Thyroid gland (tissue), 4 donors: ENCODE results near the gene NOPCHAP1. TPM values are rescaled to one million over a fixed set of nuclear protein-coding genes. Genes with fewer than 3 reads are reported as not detected.
A peak's percentile ranks its signal among the peaks of the same experiment; 100 is the strongest.

ENCODE experiments used
- DNase-seq, 2 donors: peaks; one replicate each; pipeline ENCODE4 v3.0.0-alpha.2; 2019
- H3K27ac ChIP-seq, 3 donors: fragments of 200-600 bp; sonication (generic); 1 replicate in 2 of 3; 2 replicates in 1 of 3; pipeline ENCODE4 v1.5.1; 2016 to 2019; ENCODE audit warnings: mild to moderate bottlenecking in 1 of 3, moderate library complexity in 1 of 3
- H3K27me3 ChIP-seq: fragments of 200-600 bp; sonication (generic); one replicate; pipeline ENCODE4 v1.5.1; 2019
- H3K36me3 ChIP-seq, 2 donors: fragments of 200-600 bp; sonication (generic); one replicate each; pipeline ENCODE4 v1.5.1; 2016 to 2019
- H3K4me1 ChIP-seq, 2 donors: fragments of 200-600 bp; sonication (generic); one replicate each; pipeline ENCODE4 v1.5.1; 2017 to 2019
- H3K4me3 ChIP-seq, 3 donors: fragments of 200-600 bp; sonication (generic); replicated peaks in 1 of 3; 1 replicate in 2 of 3; 2 replicates in 1 of 3; pipeline ENCODE4 v1.5.1; 2016; ENCODE audit warnings: mild to moderate bottlenecking in 1 of 3
- H3K9me3 ChIP-seq: fragments of 200-600 bp; sonication (generic); one replicate; pipeline ENCODE4 v1.5.1; 2017
- POLR2A ChIP-seq, 2 donors: fragments of 450-650 bp; IDR thresholded peaks; one replicate each; pipeline ENCODE4 v1.6.1; 2017; ENCODE audit warnings: antibody characterized with exemption in 2 of 2, mild to moderate bottlenecking in 2 of 2, moderate library complexity in 1 of 2
- WGBS, 2 donors: methylation state at CpG; one replicate each; pipeline ENCODE4 v1.1.5; 2017; 5-methylcytosine and 5-hydroxymethylcytosine counted together
- intact Hi-C: fragments of 100-400 bp; cut with DNase I; formaldehyde crosslinking; loops from one replicate; pipeline ENCODE4 v1.15.1; 2023
- total RNA-seq, 4 donors: library from RNA; depleted of rRNA; stranded (reverse); fragments of >200 nt; gene quantifications; one replicate each; pipeline ENCODE4 v1.2.3, GENCODE V29; 2016
- TF ChIP-seq, protein P1 (sequence below), 6 experiments: fragments of 200-600 bp in 3 of 6; fragments of 450-650 bp in 3 of 6; sonication (generic) in 3 of 6; IDR thresholded peaks; one replicate each; pipeline ENCODE4 v1.5.1; 2016 to 2019; ENCODE audit warnings: antibody characterized with exemption in 6 of 6, mild to moderate bottlenecking in 2 of 6, inconsistent platforms in 1 of 6, moderate library complexity in 1 of 6

NOPCHAP1 gene
- total RNA-seq, 4 donors from 2014 or later: 6.2 to 13.9 (median 10.6) TPM

DNA sequence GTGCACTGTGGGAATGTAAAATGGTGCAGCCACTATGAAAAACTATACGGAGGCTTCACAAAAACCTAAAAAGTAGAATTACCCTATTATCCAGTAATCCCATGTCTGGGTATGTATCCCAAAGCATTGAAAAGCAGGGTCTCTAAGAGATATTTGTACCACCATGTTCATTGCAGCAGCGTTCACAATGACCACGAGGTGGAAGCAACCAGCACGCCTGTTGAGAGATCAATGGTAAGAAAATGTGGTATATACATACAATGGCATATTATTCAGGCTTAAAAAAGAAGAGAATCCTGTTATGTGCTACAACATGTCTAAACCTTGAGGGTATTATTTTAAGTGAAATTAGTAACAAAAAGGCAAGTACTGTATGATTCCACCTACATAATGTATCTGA, 910 bp upstream of the NOPCHAP1 start:
- Histone ChIP-seq H3K27me3 (no peaks in the 10 kb centered on the region), H3K9me3 (no peaks in the 10 kb centered on the region), H3K4me1 (peaks cover 10 to 13% of the 10 kb centered on the region in 2 donors), H3K4me3 (no peak overlapping the region), H3K27ac (no peak overlapping the region), H3K36me3 (no peaks in the 10 kb centered on the region)
- WGBS, 2 donors: 92 to 94% methylated on average over 4 of the region's 4 CpGs
- DNase-seq: no peak
- TF ChIP-seq POLR2A (IDR thresholded peaks at IDR 0.05): no peak
- TF ChIP-seq, protein P1, sequence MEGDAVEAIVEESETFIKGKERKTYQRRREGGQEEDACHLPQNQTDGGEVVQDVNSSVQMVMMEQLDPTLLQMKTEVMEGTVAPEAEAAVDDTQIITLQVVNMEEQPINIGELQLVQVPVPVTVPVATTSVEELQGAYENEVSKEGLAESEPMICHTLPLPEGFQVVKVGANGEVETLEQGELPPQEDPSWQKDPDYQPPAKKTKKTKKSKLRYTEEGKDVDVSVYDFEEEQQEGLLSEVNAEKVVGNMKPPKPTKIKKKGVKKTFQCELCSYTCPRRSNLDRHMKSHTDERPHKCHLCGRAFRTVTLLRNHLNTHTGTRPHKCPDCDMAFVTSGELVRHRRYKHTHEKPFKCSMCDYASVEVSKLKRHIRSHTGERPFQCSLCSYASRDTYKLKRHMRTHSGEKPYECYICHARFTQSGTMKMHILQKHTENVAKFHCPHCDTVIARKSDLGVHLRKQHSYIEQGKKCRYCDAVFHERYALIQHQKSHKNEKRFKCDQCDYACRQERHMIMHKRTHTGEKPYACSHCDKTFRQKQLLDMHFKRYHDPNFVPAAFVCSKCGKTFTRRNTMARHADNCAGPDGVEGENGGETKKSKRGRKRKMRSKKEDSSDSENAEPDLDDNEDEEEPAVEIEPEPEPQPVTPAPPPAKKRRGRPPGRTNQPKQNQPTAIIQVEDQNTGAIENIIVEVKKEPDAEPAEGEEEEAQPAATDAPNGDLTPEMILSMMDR (IDR thresholded peaks at IDR 0.05): no peak
- intact Hi-C loops: no loop called here

DNA sequence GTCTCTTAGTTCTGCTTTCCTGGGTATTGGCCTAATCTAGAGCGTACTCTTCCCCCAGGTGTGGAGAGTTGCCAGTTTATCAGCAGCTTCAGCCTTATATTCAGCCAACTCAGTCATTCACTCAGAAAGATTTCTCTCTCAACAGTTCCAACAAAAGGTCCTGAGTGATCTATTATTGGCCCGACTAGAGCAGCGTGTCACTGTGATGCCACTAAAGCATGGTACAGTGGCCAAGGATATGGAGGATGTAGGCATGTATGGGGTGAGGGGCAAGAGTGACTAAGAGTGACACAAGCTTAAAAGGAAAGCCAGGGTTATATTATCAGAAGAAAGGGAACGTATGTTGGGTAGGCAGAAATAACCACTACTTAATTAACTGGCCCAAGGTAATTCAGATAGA, 4.8 kb downstream of the NOPCHAP1 start:
- Histone ChIP-seq H3K27ac (no peak overlapping the region), H3K27me3 (no peaks in the 10 kb centered on the region), H3K4me1 (peaks cover 10 to 13% of the 10 kb centered on the region in 2 donors), H3K9me3 (no peaks in the 10 kb centered on the region), H3K4me3 (no peak overlapping the region), H3K36me3 (peaks cover 8 to 14% of the 10 kb centered on the region in 2 donors)
- WGBS, 2 donors: 81 to 93% methylated on average over 4 of the region's 4 CpGs
- intact Hi-C loops: no loop called here
- TF ChIP-seq POLR2A (IDR thresholded peaks at IDR 0.05): no peak
- TF ChIP-seq, protein P1 (IDR thresholded peaks at IDR 0.05): no peak
- peak in 1 of 2 donors; percentile 11 for DNase-seq

DNA sequence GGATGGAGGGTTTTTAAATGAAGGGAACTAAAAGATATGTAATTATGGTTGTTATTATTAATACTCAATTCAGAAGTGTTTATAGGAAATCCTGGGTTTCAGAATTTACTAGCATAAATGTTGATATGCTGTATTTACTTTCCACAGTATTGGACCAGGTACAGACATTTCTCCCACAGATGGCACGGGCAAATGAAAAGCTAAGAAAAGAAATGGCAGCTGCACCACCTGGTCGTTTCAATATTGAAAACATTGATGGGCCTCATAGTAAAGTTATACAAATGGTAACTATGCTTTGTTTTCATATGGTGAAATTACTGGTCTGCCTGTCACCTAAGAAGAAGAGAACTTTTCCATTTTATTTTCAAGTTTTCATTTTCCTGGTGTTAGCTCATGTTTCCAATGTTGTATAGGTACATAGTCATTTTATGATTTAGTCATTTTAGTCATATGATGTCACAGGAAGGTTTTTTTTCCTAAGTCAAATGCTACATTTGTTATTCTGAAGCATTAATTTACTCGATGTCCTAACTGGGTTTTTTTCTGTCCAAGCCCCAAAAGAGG, 5.5 kb downstream of the NOPCHAP1 start:
- intact Hi-C loops: no loop called here
- no peaks in the 10 kb centered on the region for H3K27me3 ChIP-seq
- 84 to 92% methylated on average over 3 of the region's 3 CpGs for WGBS, 2 donors
- peaks cover 8 to 16% of the 10 kb centered on the region in 2 donors for H3K36me3 ChIP-seq
- no peak overlapping the region for H3K4me3 ChIP-seq
- H3K4me1 ChIP-seq: peaks cover 10 to 13% of the 10 kb centered on the region in 2 donors
- H3K27ac ChIP-seq: no peak overlapping the region
- H3K9me3 ChIP-seq: no peaks in the 10 kb centered on the region
- no peak for DNase-seq
- TF ChIP-seq, protein P1 (IDR thresholded peaks at IDR 0.05): no peak
- no peak for TF ChIP-seq POLR2A (IDR thresholded peaks at IDR 0.05)

DNA sequence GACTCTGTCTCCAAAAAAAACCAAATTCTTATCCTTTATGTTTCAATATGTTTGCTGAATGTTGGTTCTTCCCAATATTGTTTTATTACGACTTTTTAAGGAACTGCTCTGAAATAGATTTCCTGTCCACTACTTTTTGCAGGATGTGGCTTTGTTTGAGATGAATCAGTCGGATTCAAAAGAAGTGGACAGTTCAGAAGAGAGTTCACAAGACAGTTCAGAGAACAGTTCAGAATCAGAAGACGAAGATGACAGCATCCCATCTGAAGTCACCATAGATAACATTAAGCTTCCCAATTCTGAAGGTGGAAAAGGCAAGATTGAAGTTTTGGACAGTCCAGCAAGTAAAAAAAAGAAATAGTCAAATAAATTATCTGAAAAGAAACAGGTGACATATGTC, 8.2 kb downstream of the NOPCHAP1 start:
- DNase-seq: no peak
- TF ChIP-seq, protein P1 (IDR thresholded peaks at IDR 0.05): no peak
- TF ChIP-seq POLR2A (IDR thresholded peaks at IDR 0.05): no peak
- peaks cover 8 to 16% of the 10 kb centered on the region in 2 donors for H3K36me3 ChIP-seq

DNA sequence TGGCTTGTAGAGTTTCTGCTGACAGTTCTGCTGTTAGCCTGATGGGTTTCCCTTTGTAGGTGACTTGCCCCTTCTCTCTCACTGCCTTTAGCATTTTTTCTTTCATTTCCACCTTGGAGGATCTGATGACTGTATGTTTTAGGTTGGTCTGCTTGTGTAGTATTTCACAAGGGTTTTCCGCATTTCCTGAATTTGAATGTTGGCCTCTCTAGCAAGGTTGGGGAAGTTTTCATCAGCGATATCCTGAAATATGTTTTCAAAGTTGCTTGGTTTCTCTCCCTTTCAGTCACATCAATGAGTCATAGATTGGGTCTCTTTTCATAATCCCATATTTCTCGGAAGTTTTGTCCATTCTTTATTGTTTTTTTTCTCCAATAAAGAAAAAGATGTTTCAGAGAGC, 11.4 kb downstream of the NOPCHAP1 start:
- H3K27ac ChIP-seq: peak overlapping the region in 2 of 3 donors; percentile 70 to 77

More for the DNA sequence above, 8.2 kb downstream of the NOPCHAP1 start:
- Histone ChIP-seq H3K4me1 (peaks cover 17 to 19% of the 10 kb centered on the region in 2 donors), H3K27me3 (no peaks in the 10 kb centered on the region), H3K27ac (no peak overlapping the region), H3K9me3 (no peaks in the 10 kb centered on the region), H3K4me3 (no peak overlapping the region)
- WGBS, 2 donors: 84 to 88% methylated on average over 3 of the region's 3 CpGs
- intact Hi-C loops: no loop called here

More for the DNA sequence above, 11.4 kb downstream of the NOPCHAP1 start:
- DNase-seq: no peak
- no peaks in the 10 kb centered on the region for H3K27me3 ChIP-seq
- intact Hi-C loops: no loop called here
- no peak for TF ChIP-seq POLR2A (IDR thresholded peaks at IDR 0.05)
- TF ChIP-seq, protein P1 (IDR thresholded peaks at IDR 0.05): no peak
- H3K4me3 ChIP-seq: no peak overlapping the region
- no peaks in the 10 kb centered on the region for H3K9me3 ChIP-seq
- H3K4me1 ChIP-seq: peaks cover 24 to 31% of the 10 kb centered on the region in 2 donors
- peaks cover 8 to 12% of the 10 kb centered on the region in 2 donors for H3K36me3 ChIP-seq
- 91 to 95% methylated on average over 3 of the region's 3 CpGs for WGBS, 2 donors
